ENCODE measurements around the gene JAML. TPM values are rescaled to one million over a fixed set of nuclear protein-coding genes. Genes with fewer than 3 reads are reported as not detected.

JAML gene
- total and polyA plus RNA-seq, 2 of the 8 experiments (the other 6 are each of a cell fraction or from before 2014, with no cell fraction given): 0.12 to 0.58 TPM

- H3K23me2 ChIP-seq (ENCODE audit: low read depth, low read length): no peaks in the 10 kb centered on the region
- H2BK20ac ChIP-seq (ENCODE audit: low read length): peak overlapping the region; percentile 63; the same call in 1 of the 2 replicates
- no peak for TF ChIP-seq RNF2 (IDR thresholded peaks at IDR 0.05; ENCODE audit: borderline replicate concordance, low read depth, low read length, missing control alignments, poor library complexity, severe bottlenecking)
- no peak for TF ChIP-seq TAF1 (IDR thresholded peaks at IDR 0.05; ENCODE audit: low read depth, low read length)
- peak; percentile 64 for TF ChIP-seq CEBPB (IDR thresholded peaks at IDR 0.05; ENCODE audit: low read depth, low read length)
- H4K5ac ChIP-seq (ENCODE audit: insufficient read length, low read depth, low read length): no peak overlapping the region
- H3K9me3 ChIP-seq (ENCODE audit: insufficient read depth in 2 of 2, low read depth in 1 of 2, low read length in 1 of 2): no peaks in the 10 kb centered on the region
- no peak overlapping the region; the same call in 1 of the 2 replicates for H3K18ac ChIP-seq (ENCODE audit: extremely low read depth, low read length)
- H3K36me3 ChIP-seq (ENCODE audit: control insufficient read depth in 2 of 4, insufficient read depth in 4 of 4, low read length in 3 of 4): no peaks in the 10 kb centered on the region
- no peak overlapping the region for H3K9ac ChIP-seq (replicated peaks in 1 of 4; ENCODE audit: extremely low read depth in 1 of 4, low read depth in 3 of 4, low read length in 3 of 4)
- no peak overlapping the region for H2BK15ac ChIP-seq (ENCODE audit: low read length)
- peak overlapping the region; percentile 62; the same call in 1 of the 2 replicates for H2BK5ac ChIP-seq (ENCODE audit: low read depth, low read length)
- POLR2A ChIA-PET (ENCODE audit: partially characterized antibody): interaction anchor here (1.5 kb wide), 2 partner anchors 12 to 27 kb away, joined by 3 read pairs; no protein-coding TSS in a partner anchor
- FAIRE-seq (no peak), DNase-seq (ENCODE audit: low read depth in 1 of 2, low spot score in 2 of 2) (no peak)
- H4K91ac ChIP-seq (replicated peaks; ENCODE audit: insufficient read length, low read length): peak overlapping the region; percentile 15
- H2AFZ ChIP-seq (ENCODE audit: low read length): no peak overlapping the region
- no peak overlapping the region for H3K4me3 ChIP-seq (ENCODE audit: extremely low read depth in 1 of 4, insufficient read depth in 2 of 4, low read depth in 3 of 4, low read length in 4 of 4)
- H3K4ac ChIP-seq (replicated peaks; ENCODE audit: insufficient read length, low read depth, low read length): no peak overlapping the region
- H3K23ac ChIP-seq (ENCODE audit: insufficient read length): no peak overlapping the region
- peak overlapping the region; percentile 46; the same call in 1 of the 2 replicates for H2BK12ac ChIP-seq (ENCODE audit: low read depth, low read length)
- CTCF ChIA-PET (ENCODE audit: partially characterized antibody): interaction anchor here (1.0 to 5.9 kb wide), 9 partner anchors 9 to 83 kb away, joined by 3 to 38 read pairs (median 5); partner anchors contain the start of gene JAML
- no peak overlapping the region for H3K14ac ChIP-seq (ENCODE audit: insufficient read length)
- WGBS, 2 experiments (ENCODE audit: extremely low coverage in 1 of 2, insufficient coverage in 1 of 2, insufficient read length in 1 of 2, insufficient replicate concordance in 2 of 2, low coverage in 1 of 2, low lambda C conversion rate in 2 of 2, missing lambda C conversion rate in 1 of 2): 84% methylated on average over 7 of the region's 7 CpGs; no CpG with 5 or more reads in 1 of the 2 experiments
- no peak overlapping the region for H3K56ac ChIP-seq (replicated peaks; ENCODE audit: insufficient read length, low read depth, low read length)
- no peak overlapping the region for H3K27ac ChIP-seq (ENCODE audit: low read depth, low read length)
- H3K4me1 ChIP-seq (replicated peaks in 1 of 4; ENCODE audit: control insufficient read depth in 3 of 4, insufficient read depth in 4 of 4, low read length in 3 of 4): peaks cover 6 to 21% (median 20%) of the 10 kb centered on the region in 4 experiments; a peak in 6 of 7 replicates
- no peaks in the 10 kb centered on the region for H3K79me2 ChIP-seq (ENCODE audit: control insufficient read depth in 1 of 2, insufficient read depth in 2 of 2, low read length in 2 of 2)
- H2BK120ac ChIP-seq (replicated peaks; ENCODE audit: low read depth, low read length): peak overlapping the region; percentile 58
- H4K20me1 ChIP-seq (replicated peaks in 1 of 2; ENCODE audit: control insufficient read depth in 1 of 2, insufficient read depth in 2 of 2, low read length in 2 of 2): no peaks in the 10 kb centered on the region
- no peak overlapping the region for H4K8ac ChIP-seq (ENCODE audit: extremely low read depth, insufficient read depth, low read length)
- H3K79me1 ChIP-seq (ENCODE audit: low read depth, low read length): no peaks in the 10 kb centered on the region
- H3K4me2 ChIP-seq (ENCODE audit: insufficient read depth in 1 of 2, low read depth in 2 of 2, low read length in 2 of 2): peak overlapping the region; percentile 10 to 16; a peak in 1 of 4 replicates
- no peak overlapping the region; the same call in 1 of the 2 replicates for H2AK5ac ChIP-seq (ENCODE audit: low read depth, low read length)
- H3K27me3 ChIP-seq (replicated peaks in 1 of 4; ENCODE audit: control insufficient read depth in 3 of 4, extremely low read depth in 1 of 4, insufficient read depth in 3 of 4, low read length in 3 of 4): peaks cover 0 to 2% (median 0%) of the 10 kb centered on the region in 4 experiments; a peak in 1 of 7 replicates
Measured at GRCh38 chr11:118212131-118212725, 12.6 kb downstream of the JAML start.

Measured in H1 (cell line).